PFSK-1 (cell line): Measurements from ENCODE around the gene DYNLT5. TPM values are rescaled to one million over a fixed set of nuclear protein-coding genes. Genes with fewer than 3 reads are reported as not detected.
A peak's percentile ranks its signal among the peaks of the same experiment; 100 is the strongest.

Experiments
- FOXP2 ChIP-seq: optimal IDR thresholded peaks from 2 replicates; pipeline ENCODE3; 2011; ENCODE audit warnings: borderline replicate concordance, control low read depth, inconsistent platforms; ENCODE audit not compliant: insufficient read depth; ENCODE audit errors: extremely low read length, extremely low read depth
- POLR2AphosphoS5 ChIP-seq: IDR thresholded peaks from 2 replicates; pipeline ENCODE4 v1.6.1; 2012; ENCODE audit warnings: low read depth, mild to moderate bottlenecking, control low read depth, low read length, moderate library complexity
- SIN3A ChIP-seq: IDR thresholded peaks from 2 replicates; pipeline ENCODE4 v1.6.1; 2012; ENCODE audit warnings: mild to moderate bottlenecking, low read length, moderate library complexity, borderline replicate concordance; ENCODE audit not compliant: insufficient read depth
- TAF1 ChIP-seq: IDR thresholded peaks from 2 replicates; pipeline ENCODE4 v1.6.1; 2012; ENCODE audit warnings: low read length, control low read depth, borderline replicate concordance; ENCODE audit not compliant: insufficient read depth
- polyA plus RNA-seq: library from polyadenylated mRNA; unstranded; fragments of >200 nt; gene quantifications from one replicate; pipeline ENCODE4 v1.2.1, GENCODE V29; 2012; ENCODE audit warnings: low read depth, missing spikeins; ENCODE audit not compliant: insufficient read length
- TF ChIP-seq, protein P1 (sequence below), 2 experiments: IDR thresholded peaks; 2 replicates each; pipeline versions ENCODE4 v1.6.1 to v1.8.0; 2011 to 2012; ENCODE audit warnings: low read depth in 2 of 2, low read length in 2 of 2, control low read depth in 1 of 2, inconsistent platforms in 1 of 2, mild to moderate bottlenecking in 1 of 2, moderate library complexity in 1 of 2; ENCODE audit not compliant: insufficient read depth in 1 of 2

The DYNLT5 gene, protein sequence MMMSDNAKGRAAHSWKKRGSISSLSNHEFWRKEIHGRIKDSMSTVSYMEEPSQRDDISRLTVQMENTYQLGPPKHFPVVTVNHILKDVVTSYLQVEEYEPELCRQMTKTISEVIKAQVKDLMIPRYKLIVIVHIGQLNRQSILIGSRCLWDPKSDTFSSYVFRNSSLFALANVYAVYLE
- not detected for polyA plus RNA-seq

DNA sequence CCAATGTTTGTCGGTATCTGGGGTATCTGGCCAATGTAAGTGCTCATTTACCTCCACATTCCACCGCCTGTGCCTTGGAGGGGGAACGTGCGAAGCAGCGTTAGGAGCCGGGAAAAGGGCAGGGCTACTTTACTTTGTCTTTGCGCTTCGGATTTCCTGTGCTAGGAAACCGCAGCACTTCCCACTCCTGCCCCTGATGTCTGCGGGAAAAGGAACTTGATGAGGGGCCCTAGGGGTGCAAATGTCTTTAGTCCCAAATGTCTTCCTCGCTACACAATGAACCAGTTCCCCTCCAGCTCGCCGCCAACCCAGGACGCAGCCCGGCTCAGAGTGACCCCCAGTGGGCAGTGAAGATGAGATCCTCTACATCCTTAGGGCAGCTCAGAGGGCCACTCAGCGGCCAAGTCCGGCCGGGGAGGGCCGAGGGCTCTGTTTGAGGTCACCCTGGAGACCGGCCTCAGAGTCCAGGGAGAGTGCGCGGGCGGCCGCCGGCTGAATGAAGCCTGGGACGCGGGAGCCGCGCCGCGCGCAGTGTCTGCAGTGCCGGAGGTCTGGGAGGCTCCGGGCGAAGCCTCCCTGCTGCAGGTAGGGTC lies at the start of gene DYNLT5:
TSS of gene DYNLT5 (plus strand) at position 460 of the 593 bp plus-strand sequence. CDS start 2,200 bp downstream, outside the sequence.
- TF ChIP-seq FOXP2 (no peak), POLR2AphosphoS5 (no peak), TAF1 (no peak), SIN3A (no peak)
- TF ChIP-seq, protein P1, sequence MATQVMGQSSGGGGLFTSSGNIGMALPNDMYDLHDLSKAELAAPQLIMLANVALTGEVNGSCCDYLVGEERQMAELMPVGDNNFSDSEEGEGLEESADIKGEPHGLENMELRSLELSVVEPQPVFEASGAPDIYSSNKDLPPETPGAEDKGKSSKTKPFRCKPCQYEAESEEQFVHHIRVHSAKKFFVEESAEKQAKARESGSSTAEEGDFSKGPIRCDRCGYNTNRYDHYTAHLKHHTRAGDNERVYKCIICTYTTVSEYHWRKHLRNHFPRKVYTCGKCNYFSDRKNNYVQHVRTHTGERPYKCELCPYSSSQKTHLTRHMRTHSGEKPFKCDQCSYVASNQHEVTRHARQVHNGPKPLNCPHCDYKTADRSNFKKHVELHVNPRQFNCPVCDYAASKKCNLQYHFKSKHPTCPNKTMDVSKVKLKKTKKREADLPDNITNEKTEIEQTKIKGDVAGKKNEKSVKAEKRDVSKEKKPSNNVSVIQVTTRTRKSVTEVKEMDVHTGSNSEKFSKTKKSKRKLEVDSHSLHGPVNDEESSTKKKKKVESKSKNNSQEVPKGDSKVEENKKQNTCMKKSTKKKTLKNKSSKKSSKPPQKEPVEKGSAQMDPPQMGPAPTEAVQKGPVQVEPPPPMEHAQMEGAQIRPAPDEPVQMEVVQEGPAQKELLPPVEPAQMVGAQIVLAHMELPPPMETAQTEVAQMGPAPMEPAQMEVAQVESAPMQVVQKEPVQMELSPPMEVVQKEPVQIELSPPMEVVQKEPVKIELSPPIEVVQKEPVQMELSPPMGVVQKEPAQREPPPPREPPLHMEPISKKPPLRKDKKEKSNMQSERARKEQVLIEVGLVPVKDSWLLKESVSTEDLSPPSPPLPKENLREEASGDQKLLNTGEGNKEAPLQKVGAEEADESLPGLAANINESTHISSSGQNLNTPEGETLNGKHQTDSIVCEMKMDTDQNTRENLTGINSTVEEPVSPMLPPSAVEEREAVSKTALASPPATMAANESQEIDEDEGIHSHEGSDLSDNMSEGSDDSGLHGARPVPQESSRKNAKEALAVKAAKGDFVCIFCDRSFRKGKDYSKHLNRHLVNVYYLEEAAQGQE (IDR thresholded peaks at IDR 0.05; ENCODE audit: insufficient read depth in 1 of 2, low read depth in 2 of 2, low read length in 2 of 2) = no peak

DNA sequence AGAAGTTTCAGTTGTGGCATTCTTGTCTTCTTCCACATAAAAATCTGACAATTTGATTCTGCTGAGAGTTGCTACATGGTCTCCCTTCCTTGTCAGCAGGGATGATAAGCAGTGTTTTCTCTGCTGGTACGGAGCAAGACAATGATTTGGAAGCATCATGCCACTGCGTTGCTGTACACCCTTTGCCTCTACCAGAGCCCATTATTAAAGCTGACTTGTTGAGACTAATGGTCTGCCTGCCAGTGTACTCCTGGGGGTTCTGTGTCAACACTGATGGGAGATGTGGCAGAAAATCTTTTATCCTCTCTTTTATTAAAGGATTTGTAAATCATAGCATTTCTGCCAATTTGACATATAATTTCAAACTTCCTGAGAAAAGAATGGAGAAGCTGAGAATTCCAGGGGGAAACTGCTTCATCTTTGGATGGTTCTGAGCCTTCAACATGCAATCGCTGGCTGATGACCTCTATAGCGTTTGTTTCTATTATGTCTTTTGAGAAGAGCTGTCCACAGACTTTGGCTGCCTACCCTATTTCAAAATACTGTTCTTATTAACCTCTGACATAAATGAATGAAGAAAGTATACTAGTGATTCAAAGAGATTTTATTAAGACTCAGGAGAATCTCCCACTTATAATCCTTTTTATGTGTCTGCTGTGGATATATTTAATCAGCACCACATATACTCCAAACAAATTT lies 47.9 kb upstream of the DYNLT5 start:
- TF ChIP-seq SIN3A = no peak
- TF ChIP-seq, protein P1 (IDR thresholded peaks at IDR 0.05; ENCODE audit: insufficient read depth in 1 of 2, low read depth in 2 of 2, low read length in 2 of 2) = no peak
- TF ChIP-seq FOXP2 = no peak
- TF ChIP-seq TAF1 = no peak
- no peak for TF ChIP-seq POLR2AphosphoS5

DNA sequence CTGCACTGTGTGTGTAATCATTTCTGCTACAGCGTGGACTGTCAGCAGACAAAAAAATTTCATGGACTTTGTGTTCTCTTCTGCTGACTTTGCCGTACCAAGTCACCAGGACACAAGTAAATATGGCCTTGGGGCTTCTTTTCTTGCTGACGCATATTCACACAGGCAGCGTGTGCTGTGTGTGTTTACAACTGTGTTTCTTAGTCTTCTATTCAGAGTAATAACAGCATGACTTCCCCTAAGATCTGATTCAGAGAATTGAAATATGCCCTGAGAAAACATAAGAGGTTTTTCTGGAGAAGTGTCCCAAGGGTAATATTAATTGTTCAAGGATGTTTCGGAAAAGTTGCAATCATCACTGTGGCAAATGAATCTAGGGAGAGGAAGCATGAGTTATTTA lies 47.1 kb upstream of the DYNLT5 start:
- TF ChIP-seq SIN3A (peak; percentile 89; the same call in 1 of the 2 replicates), FOXP2 (no peak), TAF1 (no peak), POLR2AphosphoS5 (no peak)
- TF ChIP-seq, protein P1 (IDR thresholded peaks at IDR 0.05; ENCODE audit: insufficient read depth in 1 of 2, low read depth in 2 of 2, low read length in 2 of 2) = peak in 1 of 2 experiments; percentile 52; a peak in 1 of 4 replicates

DNA sequence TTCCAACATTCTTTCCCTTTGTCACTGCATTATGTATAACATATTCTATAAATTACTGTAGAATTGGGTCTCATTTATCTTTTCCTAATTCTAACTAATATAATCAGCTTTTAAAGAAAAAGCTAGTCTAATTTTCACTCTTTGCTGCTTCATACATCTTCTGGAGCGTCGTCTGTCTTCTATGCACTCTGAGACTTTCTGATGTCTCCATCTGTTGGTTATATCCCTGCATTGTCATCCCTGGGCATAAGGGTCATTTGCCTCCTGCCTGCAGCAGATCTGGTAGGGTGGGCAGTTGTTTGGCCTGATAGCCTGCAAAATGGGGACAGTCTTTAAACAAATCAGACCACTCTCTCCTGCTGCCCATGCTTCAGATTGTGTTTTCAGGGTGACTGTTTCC lies 40.8 kb upstream of the DYNLT5 start:
- TF ChIP-seq POLR2AphosphoS5 = no peak
- no peak for TF ChIP-seq FOXP2
- TF ChIP-seq SIN3A = no peak
- TF ChIP-seq TAF1 = no peak
- TF ChIP-seq, protein P1 (IDR thresholded peaks at IDR 0.05; ENCODE audit: insufficient read depth in 1 of 2, low read depth in 2 of 2, low read length in 2 of 2) = no peak
